ENCODE data around the gene POLR3F. TPM values are rescaled to one million over a fixed set of nuclear protein-coding genes. Genes with fewer than 3 reads are reported as not detected.

POLR3F gene
- total RNA-seq = 10 to 100 TPM in 1 of 2 donors, 1 to 10 TPM in 1; 5.3 to 24.9 TPM

DNA sequence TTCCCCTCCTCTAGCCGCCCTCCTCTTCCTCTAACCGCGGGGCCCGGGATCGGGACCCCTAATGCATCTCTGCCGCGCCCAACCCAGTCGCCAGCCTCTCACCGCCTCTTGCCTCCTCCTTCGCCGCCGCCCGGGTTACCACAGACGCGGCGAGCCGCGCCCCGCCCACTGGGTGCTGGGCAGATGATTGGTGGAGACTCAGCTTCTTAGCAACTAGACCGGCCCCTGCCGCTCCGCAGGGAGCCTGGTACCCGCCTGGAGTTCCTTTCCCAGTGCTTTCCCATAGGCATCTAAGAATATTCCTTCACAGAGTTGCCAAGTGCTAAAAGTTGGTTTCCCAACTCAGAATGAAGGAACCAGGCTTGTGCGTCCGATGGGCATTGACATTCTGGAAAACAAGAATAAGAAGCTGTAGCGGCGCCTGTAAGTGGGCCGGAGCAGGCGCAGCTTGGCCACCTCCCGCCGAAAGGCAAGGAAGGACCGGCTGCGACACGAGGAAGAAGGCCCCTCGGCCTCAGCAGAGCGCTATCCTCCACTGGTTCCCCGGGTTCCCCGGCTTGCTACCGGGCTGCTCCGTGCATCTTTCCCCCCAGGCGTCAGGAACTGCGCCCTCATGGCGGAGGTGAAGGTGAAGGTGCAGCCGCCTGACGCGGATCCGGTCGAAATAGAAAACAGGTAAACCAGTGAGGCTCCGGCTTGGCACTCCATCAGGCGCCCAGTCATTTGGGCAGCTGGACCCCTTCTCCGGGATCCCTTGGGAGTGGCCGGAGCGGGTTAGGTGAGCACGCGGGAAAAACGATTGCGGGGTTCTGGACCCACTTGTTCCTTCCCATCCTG is at the start of gene POLR3F, which contains the start of gene DZANK1:
TSS of gene POLR3F (plus strand) at position 497 of the 837 bp plus-strand sequence. CDS start at position 614, 117 bp downstream.
TSS of gene DZANK1 (minus strand) at position 137 of the 837 bp plus-strand sequence. CDS start 1,672 bp downstream, outside the sequence.
- intact Hi-C loops (cut with DNase I) = loop anchor here (2.0 kb wide), 1 partner anchor 178 kb away; the partner anchor contains the start of gene ZNF133

GRCh38 chr20:18421608-18422007 is 45.6 kb upstream of the POLR3F start:
- DNase-seq (ENCODE audit: low spot score) = no peak
- Histone ChIP-seq H3K4me3 (no peak overlapping the region), H3K27me3 (replicated peaks; ENCODE audit: insufficient read depth) (no peaks in the 10 kb centered on the region), H3K27ac (no peak overlapping the region), H3K36me3 (no peaks in the 10 kb centered on the region), H3K4me1 (replicated peaks) (no peaks in the 10 kb centered on the region), H3K9me3 (no peaks in the 10 kb centered on the region)
- no peak for TF ChIP-seq POLR2A (IDR thresholded peaks at IDR 0.05)
- TF ChIP-seq, protein P1, sequence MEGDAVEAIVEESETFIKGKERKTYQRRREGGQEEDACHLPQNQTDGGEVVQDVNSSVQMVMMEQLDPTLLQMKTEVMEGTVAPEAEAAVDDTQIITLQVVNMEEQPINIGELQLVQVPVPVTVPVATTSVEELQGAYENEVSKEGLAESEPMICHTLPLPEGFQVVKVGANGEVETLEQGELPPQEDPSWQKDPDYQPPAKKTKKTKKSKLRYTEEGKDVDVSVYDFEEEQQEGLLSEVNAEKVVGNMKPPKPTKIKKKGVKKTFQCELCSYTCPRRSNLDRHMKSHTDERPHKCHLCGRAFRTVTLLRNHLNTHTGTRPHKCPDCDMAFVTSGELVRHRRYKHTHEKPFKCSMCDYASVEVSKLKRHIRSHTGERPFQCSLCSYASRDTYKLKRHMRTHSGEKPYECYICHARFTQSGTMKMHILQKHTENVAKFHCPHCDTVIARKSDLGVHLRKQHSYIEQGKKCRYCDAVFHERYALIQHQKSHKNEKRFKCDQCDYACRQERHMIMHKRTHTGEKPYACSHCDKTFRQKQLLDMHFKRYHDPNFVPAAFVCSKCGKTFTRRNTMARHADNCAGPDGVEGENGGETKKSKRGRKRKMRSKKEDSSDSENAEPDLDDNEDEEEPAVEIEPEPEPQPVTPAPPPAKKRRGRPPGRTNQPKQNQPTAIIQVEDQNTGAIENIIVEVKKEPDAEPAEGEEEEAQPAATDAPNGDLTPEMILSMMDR (IDR thresholded peaks at IDR 0.05) = no peak
- TF ChIP-seq POLR2AphosphoS5 (IDR thresholded peaks at IDR 0.05) = no peak
- intact Hi-C loops (cut with DNase I) = no loop called here

More for the DNA sequence above, at the start of gene POLR3F, which contains the start of gene DZANK1:
- Histone ChIP-seq H3K9me3 (no peaks in the 10 kb centered on the region), H3K27ac (peak within 1 kb of the TSS; percentile 72 to 84), H3K36me3 (no peaks in the 10 kb centered on the region), H3K4me3 (peak within 1 kb of the TSS; percentile 59 to 80), H3K4me1 (replicated peaks) (no peaks in the 10 kb centered on the region), H3K27me3 (replicated peaks; ENCODE audit: insufficient read depth) (no peaks in the 10 kb centered on the region)
- TF ChIP-seq POLR2AphosphoS5 (IDR thresholded peaks at IDR 0.05) (peak; percentile 90), POLR2A (IDR thresholded peaks at IDR 0.05) (peak; percentile 15)
- TF ChIP-seq, protein P1 (IDR thresholded peaks at IDR 0.05) = no peak
- under 1% methylated on average over 57 of the region's 57 CpGs for WGBS
- DNase-seq (ENCODE audit: low spot score) = peak; percentile 92

DNA sequence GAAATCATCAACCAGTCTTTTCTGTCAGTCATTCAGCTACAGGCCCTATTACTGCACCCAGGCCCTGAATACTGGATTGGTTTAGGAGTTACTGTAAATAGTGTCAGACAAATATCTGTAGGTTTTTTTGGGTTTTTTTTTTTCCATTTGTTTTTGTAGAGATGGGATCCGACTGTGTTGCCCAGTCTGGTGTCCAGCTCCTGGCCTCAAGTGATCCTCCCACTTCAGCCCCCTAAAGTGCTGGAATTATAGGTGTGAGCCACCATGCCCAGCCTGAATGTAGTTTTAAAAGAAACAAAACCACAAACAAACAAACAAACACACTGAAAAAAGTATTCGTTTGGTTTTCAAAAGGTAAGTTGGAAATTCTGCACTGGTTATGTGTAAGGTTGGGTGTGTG is 40.0 kb upstream of the POLR3F start:
- intact Hi-C loops (cut with DNase I) = no loop called here
- Histone ChIP-seq H3K27ac (no peak overlapping the region), H3K36me3 (no peaks in the 10 kb centered on the region), H3K9me3 (no peaks in the 10 kb centered on the region), H3K4me3 (no peak overlapping the region), H3K4me1 (replicated peaks) (no peaks in the 10 kb centered on the region), H3K27me3 (replicated peaks; ENCODE audit: insufficient read depth) (no peaks in the 10 kb centered on the region)
- no peak for DNase-seq (ENCODE audit: low spot score)
- no peak for TF ChIP-seq POLR2A (IDR thresholded peaks at IDR 0.05)
- TF ChIP-seq POLR2AphosphoS5 (IDR thresholded peaks at IDR 0.05) = no peak
- WGBS = 93% methylated on average over 2 of the region's 2 CpGs

DNA sequence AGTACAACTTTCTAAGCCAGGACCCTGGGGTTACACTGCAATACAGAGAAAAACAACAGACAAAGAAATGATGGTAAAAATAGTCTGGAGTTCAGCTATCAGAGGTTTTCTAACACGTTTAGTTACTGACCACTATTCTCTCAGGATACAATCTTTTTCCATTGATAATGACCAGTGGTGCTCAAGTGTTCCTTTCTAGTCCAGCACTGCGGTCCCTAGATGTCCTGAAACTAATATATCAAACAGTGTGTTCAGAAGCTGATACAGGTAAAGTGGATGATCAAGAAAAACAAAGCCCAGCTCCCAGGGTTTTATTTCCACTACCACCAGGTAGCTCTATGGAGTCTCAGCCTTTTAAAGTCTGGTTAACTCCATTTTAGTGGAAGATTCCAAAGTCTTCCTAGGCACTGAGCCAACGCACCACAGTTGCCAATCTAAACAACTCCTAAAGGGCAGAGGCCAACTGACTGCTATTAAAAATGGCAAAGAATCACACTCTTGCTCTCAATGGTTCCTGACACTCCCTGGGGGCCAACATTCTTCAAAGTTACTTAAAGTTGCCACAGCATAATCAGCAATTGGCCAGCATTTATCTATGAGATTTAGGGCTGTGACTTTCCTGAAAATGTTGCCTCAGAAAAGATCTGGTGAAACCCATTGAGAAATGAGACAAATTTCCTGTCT is 38.6 kb upstream of the POLR3F start:
- TF ChIP-seq POLR2AphosphoS5 (IDR thresholded peaks at IDR 0.05) = no peak
- H3K27me3 ChIP-seq (replicated peaks; ENCODE audit: insufficient read depth) = no peaks in the 10 kb centered on the region
- H3K4me3 ChIP-seq = no peak overlapping the region
- 65% methylated on average over 3 of the region's 3 CpGs for WGBS
- intact Hi-C loops (cut with DNase I) = no loop called here
- no peaks in the 10 kb centered on the region for H3K9me3 ChIP-seq
- no peak overlapping the region for H3K27ac ChIP-seq
- H3K4me1 ChIP-seq (replicated peaks) = no peaks in the 10 kb centered on the region
- no peaks in the 10 kb centered on the region for H3K36me3 ChIP-seq
- DNase-seq (ENCODE audit: low spot score) = no peak

DNA sequence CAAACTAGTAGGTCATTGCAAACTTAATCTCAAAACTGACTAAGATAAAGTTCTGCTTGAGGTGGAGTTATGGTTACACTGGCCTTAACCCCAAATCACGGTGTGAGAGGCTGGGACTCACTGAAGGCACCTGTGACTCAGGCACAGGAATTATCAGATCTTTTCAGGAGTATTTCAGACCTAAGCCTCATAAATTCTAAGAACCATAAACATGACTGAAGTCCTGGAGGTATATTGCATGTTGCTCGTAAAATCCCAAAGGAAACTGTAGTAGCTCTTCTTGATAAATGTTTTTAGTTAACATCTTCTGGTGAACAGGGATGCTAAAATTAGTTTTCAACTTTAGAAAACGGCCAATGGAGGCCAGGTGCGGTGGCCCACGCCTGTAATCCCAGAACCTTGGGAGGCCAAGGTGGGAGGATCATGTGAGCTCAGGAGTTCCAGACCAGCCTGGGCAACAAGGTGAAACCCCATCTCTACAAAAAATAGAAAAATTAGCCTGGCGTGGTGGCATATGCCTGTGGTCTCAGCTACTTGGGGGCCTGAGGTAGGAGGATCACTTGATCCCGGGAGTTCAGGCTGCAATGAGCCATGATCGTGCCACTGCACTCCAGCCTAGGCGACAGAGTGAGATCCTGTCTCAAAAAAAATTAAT is 36.9 kb upstream of the POLR3F start:
- Histone ChIP-seq H3K36me3 (no peaks in the 10 kb centered on the region), H3K4me3 (no peak overlapping the region), H3K27me3 (replicated peaks; ENCODE audit: insufficient read depth) (no peaks in the 10 kb centered on the region), H3K27ac (no peak overlapping the region), H3K9me3 (no peaks in the 10 kb centered on the region), H3K4me1 (replicated peaks) (no peaks in the 10 kb centered on the region)
- 84% methylated on average over 9 of the region's 9 CpGs for WGBS
- no peak for DNase-seq (ENCODE audit: low spot score)
- intact Hi-C loops (cut with DNase I) = no loop called here
- TF ChIP-seq POLR2AphosphoS5 (IDR thresholded peaks at IDR 0.05) (no peak), POLR2A (IDR thresholded peaks at IDR 0.05) (no peak)
- TF ChIP-seq, protein P1 (IDR thresholded peaks at IDR 0.05) = no peak
